Esophagus squamous epithelium (tissue), 4 donors: ENCODE results near the gene BBLN.

Experiments
- POLR2A ChIP-seq, 4 donors: fragments of 450-650 bp; IDR thresholded peaks; one replicate each; pipeline ENCODE4 v1.6.1; 2017; ENCODE audit warnings: antibody characterized with exemption in 4 of 4, mild to moderate bottlenecking in 4 of 4, moderate library complexity in 3 of 4
- TF ChIP-seq, protein P1 (sequence below), 6 experiments: fragments of 450-650 bp in 4 of 6; fragments of 200-600 bp in 2 of 6; sonication (generic) in 2 of 6; IDR thresholded peaks; one replicate each; pipeline ENCODE4 v1.5.1; 2016 to 2019; ENCODE audit warnings: antibody characterized with exemption in 6 of 6, mild to moderate bottlenecking in 4 of 6, moderate library complexity in 4 of 6

DNA sequence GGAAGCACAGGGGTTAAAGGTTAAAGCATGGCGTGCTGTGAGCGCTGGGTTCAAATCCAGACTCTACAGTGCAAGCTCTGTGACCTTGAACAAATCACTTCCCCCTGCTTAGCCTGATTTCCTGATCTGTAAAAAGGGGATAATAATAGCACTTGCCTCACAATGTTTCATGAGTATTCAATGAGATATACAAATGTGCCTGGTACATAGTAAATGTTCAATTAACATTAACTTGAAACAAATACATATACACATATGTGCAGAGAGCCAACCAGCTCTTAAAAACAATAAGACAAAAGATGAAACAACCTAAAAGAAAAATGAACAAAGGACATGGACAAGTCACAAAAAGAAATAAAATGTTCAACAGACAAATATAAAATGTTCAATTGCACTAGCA is 27.3 kb downstream of the BBLN start:
- TF ChIP-seq, protein P1, sequence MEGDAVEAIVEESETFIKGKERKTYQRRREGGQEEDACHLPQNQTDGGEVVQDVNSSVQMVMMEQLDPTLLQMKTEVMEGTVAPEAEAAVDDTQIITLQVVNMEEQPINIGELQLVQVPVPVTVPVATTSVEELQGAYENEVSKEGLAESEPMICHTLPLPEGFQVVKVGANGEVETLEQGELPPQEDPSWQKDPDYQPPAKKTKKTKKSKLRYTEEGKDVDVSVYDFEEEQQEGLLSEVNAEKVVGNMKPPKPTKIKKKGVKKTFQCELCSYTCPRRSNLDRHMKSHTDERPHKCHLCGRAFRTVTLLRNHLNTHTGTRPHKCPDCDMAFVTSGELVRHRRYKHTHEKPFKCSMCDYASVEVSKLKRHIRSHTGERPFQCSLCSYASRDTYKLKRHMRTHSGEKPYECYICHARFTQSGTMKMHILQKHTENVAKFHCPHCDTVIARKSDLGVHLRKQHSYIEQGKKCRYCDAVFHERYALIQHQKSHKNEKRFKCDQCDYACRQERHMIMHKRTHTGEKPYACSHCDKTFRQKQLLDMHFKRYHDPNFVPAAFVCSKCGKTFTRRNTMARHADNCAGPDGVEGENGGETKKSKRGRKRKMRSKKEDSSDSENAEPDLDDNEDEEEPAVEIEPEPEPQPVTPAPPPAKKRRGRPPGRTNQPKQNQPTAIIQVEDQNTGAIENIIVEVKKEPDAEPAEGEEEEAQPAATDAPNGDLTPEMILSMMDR (IDR thresholded peaks at IDR 0.05) = no peak
- no peak for TF ChIP-seq POLR2A (IDR thresholded peaks at IDR 0.05)
